ENCODE results near the gene CCNA2.
A peak's percentile ranks its signal among the peaks of the same experiment; 100 is the strongest.

Gene CCNA2

GRCh38 chr4:121823505-121824170, at the start of gene CCNA2:
Gene CCNA2 (minus strand): TSS chr4:121823883. CDS start chr4:121823628, 255 bp downstream.
- H3K4me1 Mint-ChIP-seq = peaks cover 8% of the 10 kb centered on the region
- H3K9me3 Mint-ChIP-seq = no peaks in the 10 kb centered on the region
- H3K27ac Mint-ChIP-seq = peak within 1 kb of the TSS; percentile 85
- H3K4me3 Mint-ChIP-seq = peak within 1 kb of the TSS; percentile 86
- peak; percentile 90 to 96 for DNase-seq (ENCODE audit: low spot score in 2 of 2)
- peaks cover 50% of the 10 kb centered on the region for H3K36me3 Mint-ChIP-seq
- ATAC-seq = peak; percentile 99

DNA sequence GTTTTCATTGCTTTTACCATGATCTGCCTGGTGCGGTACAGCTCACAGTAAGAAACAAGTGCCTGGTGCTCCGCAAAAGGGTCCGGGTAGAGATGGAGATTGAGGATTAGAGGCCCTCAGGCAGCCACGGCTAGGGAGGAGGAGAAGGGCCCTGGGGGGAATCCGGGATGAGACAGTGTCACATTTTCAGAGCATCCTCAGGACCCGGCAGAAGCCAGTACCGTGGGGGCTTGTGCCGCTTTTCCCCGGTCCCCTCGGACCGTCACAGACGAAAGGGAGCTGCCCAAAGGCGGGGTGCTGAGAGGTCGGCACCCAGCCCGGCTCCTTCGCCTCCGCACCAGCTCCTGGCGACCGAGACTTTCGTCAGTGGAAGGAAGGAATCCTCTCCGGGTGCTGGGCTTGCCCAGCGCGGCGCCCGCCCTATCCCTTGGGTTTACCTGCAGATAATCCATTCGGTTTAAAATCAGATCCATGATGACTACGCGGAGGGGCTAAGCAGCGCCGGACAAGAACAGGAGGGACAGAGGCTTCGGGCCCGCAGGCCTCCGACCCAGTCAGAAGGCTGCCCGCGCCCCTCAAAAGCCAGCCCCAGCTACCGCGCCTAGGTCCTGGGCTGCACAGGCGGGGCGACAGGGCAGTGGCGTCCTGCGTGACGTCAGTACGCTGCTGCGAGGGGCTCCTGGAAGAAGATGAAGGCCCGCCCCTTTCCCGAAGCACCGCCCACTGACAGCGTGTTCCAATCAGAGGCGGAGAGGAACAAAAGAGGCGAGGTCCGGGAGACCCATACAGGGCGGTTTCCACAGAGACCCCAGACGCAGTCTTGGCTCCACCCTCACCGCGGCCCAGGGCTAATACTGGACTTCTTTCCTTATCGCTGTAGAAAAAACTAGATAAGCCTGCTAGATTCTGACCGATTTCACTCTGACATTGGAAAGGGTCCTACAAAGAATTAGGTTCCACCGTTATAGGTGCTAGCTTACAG, 46.4 kb upstream of the CCNA2 start, which contains the start of gene BBS7:
Gene BBS7, minus strand, starts transcription at position 634 of the 982 bp plus-strand sequence. Its CDS starts 161 bp downstream, at position 473.
- peak within 1 kb of the TSS; percentile 96 for H3K4me3 Mint-ChIP-seq
- peak; percentile 83 to 97 for DNase-seq (ENCODE audit: low spot score in 2 of 2)
- peaks cover 7% of the 10 kb centered on the region for H3K4me1 Mint-ChIP-seq
- H3K36me3 Mint-ChIP-seq = peaks cover 21% of the 10 kb centered on the region
- no peaks in the 10 kb centered on the region for H3K9me3 Mint-ChIP-seq
- peak; percentile 98 for ATAC-seq
- H3K27ac Mint-ChIP-seq = peak within 1 kb of the TSS; percentile 91

- Mint-ChIP-seq H3K36me3 (peaks cover 55% of the 10 kb centered on the region), H3K4me3 (no peak overlapping the region), H3K27ac (no peak overlapping the region), H3K9me3 (no peaks in the 10 kb centered on the region), H3K4me1 (peaks cover 2% of the 10 kb centered on the region)
- ATAC-seq (no peak), DNase-seq (ENCODE audit: low spot score in 2 of 2) (no peak)
These were observed 40.1 kb upstream of the CCNA2 start for GRCh38 chr4:121863799-121864198.

DNA sequence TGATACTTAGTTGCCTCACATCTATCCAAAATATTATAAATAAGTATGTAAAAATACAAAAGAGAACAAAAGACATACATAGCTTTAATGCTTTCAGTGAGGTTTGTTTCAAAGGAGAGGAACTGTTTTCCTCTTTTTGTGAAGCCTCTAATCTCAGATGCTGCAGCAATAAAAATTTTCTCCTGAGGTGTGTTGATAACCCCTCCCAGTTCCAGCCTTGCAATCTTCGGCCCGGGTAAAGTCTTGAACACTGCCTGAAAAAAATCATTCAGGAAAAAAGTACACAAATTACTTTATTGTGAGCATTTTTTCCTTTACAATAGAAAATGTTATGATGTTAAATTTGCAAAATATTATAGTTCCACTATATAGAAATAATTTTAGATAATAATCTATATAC, 37.7 kb upstream of the CCNA2 start:
- Mint-ChIP-seq H3K27ac (no peak overlapping the region), H3K4me1 (no peaks in the 10 kb centered on the region), H3K36me3 (peaks cover 48% of the 10 kb centered on the region), H3K4me3 (no peak overlapping the region), H3K9me3 (no peaks in the 10 kb centered on the region)
- DNase-seq (ENCODE audit: low spot score in 2 of 2) = no peak
- no peak for ATAC-seq

DNA sequence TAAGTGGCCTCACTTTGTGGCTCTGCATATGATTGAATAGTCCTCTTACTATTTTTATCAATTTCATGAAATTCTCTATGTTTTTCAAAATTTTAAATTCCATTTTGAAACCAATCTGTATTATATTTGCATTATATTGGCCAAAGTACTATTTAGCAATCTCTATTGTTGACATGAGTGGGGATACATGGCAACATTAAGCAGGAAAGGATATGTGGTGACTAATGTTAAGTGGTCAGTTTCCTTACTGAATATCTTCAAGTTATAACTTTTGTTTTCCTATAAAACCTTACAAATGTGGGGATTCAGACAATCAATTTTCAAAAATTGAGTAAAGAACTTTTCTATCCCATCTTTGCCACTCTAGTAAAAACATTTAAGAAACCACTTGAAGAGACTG, 36.4 kb upstream of the CCNA2 start:
- DNase-seq (ENCODE audit: low spot score in 2 of 2) (no peak), ATAC-seq (no peak)
- H3K9me3 Mint-ChIP-seq = no peaks in the 10 kb centered on the region
- H3K4me1 Mint-ChIP-seq = no peaks in the 10 kb centered on the region
- H3K36me3 Mint-ChIP-seq = peaks cover 41% of the 10 kb centered on the region
- no peak overlapping the region for H3K4me3 Mint-ChIP-seq
- no peak overlapping the region for H3K27ac Mint-ChIP-seq

- no peak overlapping the region for H3K27ac Mint-ChIP-seq
These were observed 27.7 kb upstream of the CCNA2 start for GRCh38 chr4:121851354-121851753.

DNA sequence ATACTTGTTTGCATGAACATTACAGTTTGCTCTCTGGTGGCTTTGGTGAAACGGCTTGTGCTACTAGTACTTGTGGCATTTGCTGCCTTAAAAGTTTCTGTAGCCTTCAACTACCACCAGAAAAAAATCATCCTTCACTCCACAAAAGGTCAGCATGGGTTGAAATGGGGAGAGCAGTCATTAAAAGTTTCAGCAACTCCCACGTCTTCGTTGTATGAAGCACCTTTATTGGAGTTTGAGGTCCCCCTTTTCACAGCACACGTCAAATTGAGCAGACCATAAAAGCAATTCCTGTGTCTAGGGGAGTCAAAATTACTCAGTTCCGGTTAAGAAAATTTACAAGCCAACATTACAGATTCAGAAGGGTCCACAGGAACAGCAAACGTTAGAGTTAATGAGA, 23.0 kb upstream of the CCNA2 start:
- no peak for DNase-seq (ENCODE audit: low spot score in 2 of 2)
- Mint-ChIP-seq H3K9me3 (no peaks in the 10 kb centered on the region), H3K27ac (no peak overlapping the region), H3K4me3 (no peak overlapping the region), H3K4me1 (no peaks in the 10 kb centered on the region), H3K36me3 (peaks cover 27% of the 10 kb centered on the region)
- peak; percentile 90 for ATAC-seq

More at GRCh38 chr4:121851354-121851753, 27.7 kb upstream of the CCNA2 start:
- Mint-ChIP-seq H3K4me3 (no peak overlapping the region), H3K4me1 (no peaks in the 10 kb centered on the region), H3K9me3 (no peaks in the 10 kb centered on the region), H3K36me3 (peaks cover 26% of the 10 kb centered on the region)
- ATAC-seq (no peak), DNase-seq (ENCODE audit: low spot score in 2 of 2) (no peak)

DNA sequence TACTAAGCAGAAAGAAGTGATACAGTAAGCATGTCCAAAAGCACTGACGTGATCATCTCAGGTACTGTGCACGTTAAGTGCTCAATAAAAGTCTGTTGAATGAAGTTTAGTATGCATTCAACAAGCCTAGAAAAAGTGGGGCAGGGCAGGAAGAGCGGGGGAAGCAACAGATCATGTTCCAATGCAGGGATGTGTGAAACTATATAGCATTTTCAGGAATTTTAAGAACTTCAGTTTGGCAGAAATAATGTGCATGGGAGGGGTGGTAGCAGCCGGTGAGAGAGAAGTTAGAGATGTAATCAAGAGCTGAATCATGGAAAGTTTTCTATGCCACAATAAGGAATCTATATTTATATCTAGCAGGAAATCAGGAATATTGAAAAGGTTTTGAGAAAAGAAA, 19.2 kb upstream of the CCNA2 start:
- Mint-ChIP-seq H3K4me3 (no peak overlapping the region), H3K4me1 (no peaks in the 10 kb centered on the region), H3K27ac (no peak overlapping the region), H3K9me3 (no peaks in the 10 kb centered on the region), H3K36me3 (peaks cover 39% of the 10 kb centered on the region)
- ATAC-seq (no peak), DNase-seq (ENCODE audit: low spot score in 2 of 2) (no peak)

DNA sequence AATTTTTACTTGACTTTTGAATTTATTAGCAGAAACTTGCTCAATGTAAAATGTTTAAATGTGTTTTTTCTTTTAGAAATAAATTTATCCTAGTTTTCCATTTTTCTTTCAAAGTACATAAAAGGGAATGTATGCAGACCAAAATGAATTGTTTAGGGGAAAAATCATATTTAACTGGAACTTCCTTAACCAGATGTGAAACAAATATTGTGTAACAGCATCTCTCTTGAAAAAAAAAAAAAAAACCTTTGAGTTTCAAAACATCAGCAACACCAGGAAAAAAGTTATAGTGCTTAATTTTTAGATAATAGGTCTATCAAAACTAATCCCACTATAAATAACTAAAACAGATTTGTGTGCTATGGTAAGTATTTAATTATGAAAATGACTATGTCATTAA, 14.5 kb upstream of the CCNA2 start:
- H3K4me1 Mint-ChIP-seq = no peaks in the 10 kb centered on the region
- DNase-seq (ENCODE audit: low spot score in 2 of 2) (no peak), ATAC-seq (no peak)
- H3K4me3 Mint-ChIP-seq = no peak overlapping the region
- peaks cover 42% of the 10 kb centered on the region for H3K36me3 Mint-ChIP-seq
- no peaks in the 10 kb centered on the region for H3K9me3 Mint-ChIP-seq
- H3K27ac Mint-ChIP-seq = no peak overlapping the region

- H3K4me1 Mint-ChIP-seq = no peaks in the 10 kb centered on the region
- no peak for DNase-seq (ENCODE audit: low spot score in 2 of 2)
These were observed 5.8 kb upstream of the CCNA2 start for GRCh38 chr4:121829511-121829910.

GRCh38 chr4:121827853-121828252, 4.2 kb upstream of the CCNA2 start:
- H3K4me3 Mint-ChIP-seq = no peak overlapping the region

More at GRCh38 chr4:121829511-121829910, 5.8 kb upstream of the CCNA2 start:
- H3K9me3 Mint-ChIP-seq = no peaks in the 10 kb centered on the region
- H3K27ac Mint-ChIP-seq = no peak overlapping the region
- no peak overlapping the region for H3K4me3 Mint-ChIP-seq
- ATAC-seq = no peak
- H3K36me3 Mint-ChIP-seq = peaks cover 10% of the 10 kb centered on the region

GRCh38 chr4:121824950-121825349, 1.3 kb upstream of the CCNA2 start:
- ATAC-seq (no peak), DNase-seq (ENCODE audit: low spot score in 2 of 2) (no peak)
- Mint-ChIP-seq H3K4me3 (no peak overlapping the region), H3K36me3 (peaks cover 37% of the 10 kb centered on the region), H3K9me3 (no peaks in the 10 kb centered on the region), H3K27ac (no peak overlapping the region), H3K4me1 (peaks cover 8% of the 10 kb centered on the region)

More at GRCh38 chr4:121827853-121828252, 4.2 kb upstream of the CCNA2 start:
- no peaks in the 10 kb centered on the region for H3K9me3 Mint-ChIP-seq
- DNase-seq (ENCODE audit: low spot score in 2 of 2) (no peak), ATAC-seq (no peak)
- H3K4me1 Mint-ChIP-seq = peaks cover under 1% of the 10 kb centered on the region
- H3K27ac Mint-ChIP-seq = no peak overlapping the region
- H3K36me3 Mint-ChIP-seq = peaks cover 18% of the 10 kb centered on the region

GRCh38 chr4:121824171-121824527, 466 bp upstream of the CCNA2 start:
- H3K4me3 Mint-ChIP-seq = peak overlapping the region; percentile 86
- no peak for ATAC-seq
- peaks cover 45% of the 10 kb centered on the region for H3K36me3 Mint-ChIP-seq
- no peak for DNase-seq (ENCODE audit: low spot score in 2 of 2)
- no peaks in the 10 kb centered on the region for H3K9me3 Mint-ChIP-seq
- peaks cover 8% of the 10 kb centered on the region for H3K4me1 Mint-ChIP-seq
- peak overlapping the region; percentile 85 for H3K27ac Mint-ChIP-seq

GRCh38 chr4:121822796-121823504, 733 bp downstream of the CCNA2 start:
- Mint-ChIP-seq H3K4me3 (peak overlapping the region; percentile 86), H3K27ac (peak overlapping the region; percentile 85), H3K4me1 (peaks cover 8% of the 10 kb centered on the region), H3K9me3 (no peaks in the 10 kb centered on the region), H3K36me3 (peaks cover 57% of the 10 kb centered on the region)
- DNase-seq (ENCODE audit: low spot score in 2 of 2) = peak; percentile 12 to 62
- ATAC-seq = peak; percentile 14

GRCh38 chr4:121822047-121822446, 1.6 kb downstream of the CCNA2 start:
- no peak for DNase-seq (ENCODE audit: low spot score in 2 of 2)
- Mint-ChIP-seq H3K4me1 (peaks cover 8% of the 10 kb centered on the region), H3K36me3 (peaks cover 66% of the 10 kb centered on the region), H3K9me3 (no peaks in the 10 kb centered on the region), H3K4me3 (peak overlapping the region; percentile 86), H3K27ac (no peak overlapping the region)
- ATAC-seq = no peak

All from stimulated activated effector memory CD8-positive, alpha-beta T cell treated with anti-CD3 and anti-CD28 coated beads, Interleukin-12 subunit alpha, Interleukin-12 subunit beta, amount 100 ng/mL, for 72 hours (primary cell).